Motor neuron (in vitro differentiated cells): ENCODE results near the gene PGS1. TPM values are rescaled to one million over a fixed set of nuclear protein-coding genes. Genes with fewer than 3 reads are reported as not detected.

Experiments
- ATAC-seq, 8 experiments: fragments of 200-7000 bp; cut with Tn5 transposase; replicated peaks in 6 of 8; 2 replicates each; pipeline ENCODE4 v1.8.0; 2021; ENCODE audit warnings: mild to moderate bottlenecking in 8 of 8, moderate library complexity in 8 of 8
- H3K27ac ChIP-seq, 2 donors: fragments of 250-450 bp; sonication (Bioruptor Pico); 2 replicates each; pipeline ENCODE4 v1.9.0; 2021; ENCODE audit warnings: antibody characterized with exemption in 2 of 2, mild to moderate bottlenecking in 2 of 2, moderate library complexity in 1 of 2
- H3K4me1 ChIP-seq, 2 donors: fragments of 250-450 bp; sonication (Bioruptor Pico); replicated peaks in 1 of 2; 2 replicates each; pipeline ENCODE4 v1.6.1; 2021; ENCODE audit warnings: antibody characterized with exemption in 2 of 2, mild to moderate bottlenecking in 2 of 2, moderate library complexity in 1 of 2
- H3K4me3 ChIP-seq, 5 donors: fragments of 250-450 bp; sonication (Bioruptor Pico); 2 replicates each; pipeline ENCODE4 v1.9.0; 2021; ENCODE audit warnings: antibody characterized with exemption in 5 of 5, mild to moderate bottlenecking in 5 of 5, moderate library complexity in 4 of 5
- WGBS, 10 experiments: fragments of 450-650 bp; shearing (Covaris generic); methylation state at CpG; one replicate each; pipeline ENCODE4 v1.0.0; 2022; 5-methylcytosine and 5-hydroxymethylcytosine counted together
- in situ Hi-C, 9 experiments: fragments of 400-800 bp; cut with MboI; loops; one replicate each; pipeline ENCODE4 v1.15.0; 2021; ENCODE audit warnings: low sequenced_read_pairs in 9 of 9, low pct_unique_long_range_greater_than_20kb in 2 of 9; ENCODE audit not compliant: unreplicated experiment in 9 of 9
- total RNA-seq, 8 experiments: library from RNA; unstranded; fragments of 300-600 nt; gene quantifications; 2 replicates each; pipeline versions ENCODE4 v1.2.3 to v1.2.4, GENCODE V29; 2022

The PGS1 gene
- total RNA-seq, 8 experiments from 2014 or later: 15.0 to 43.8 (median 22.0) TPM

- in situ Hi-C loops: no loop called here
- WGBS, 10 experiments: 80 to 100% (median 93%) methylated on average over 1 to 5 of the region's 12 CpGs; no CpG with 5 or more reads in 4 of the 10 experiments
- Histone ChIP-seq H3K4me3 (peak overlapping the region in 2 of 5 donors; percentile 58 to 75), H3K27ac (no peak overlapping the region), H3K4me1 (peaks cover 15 to 22% of the 10 kb centered on the region in 2 donors)
- ATAC-seq: no peak
Measured at GRCh38 chr17:78361225-78361701, 17.2 kb upstream of the PGS1 start.

- H3K27ac ChIP-seq: no peak overlapping the region
- ATAC-seq: no peak
- in situ Hi-C loops: no loop called here
- H3K4me3 ChIP-seq: no peak overlapping the region
- peaks cover 19 to 28% of the 10 kb centered on the region in 2 donors for H3K4me1 ChIP-seq
- 83 to 100% (median 97%) methylated on average over 1 to 5 of the region's 5 CpGs; no CpG with 5 or more reads in 2 of the 10 experiments for WGBS, 10 experiments
Measured at GRCh38 chr17:78362232-78362631, 16.2 kb upstream of the PGS1 start.

DNA sequence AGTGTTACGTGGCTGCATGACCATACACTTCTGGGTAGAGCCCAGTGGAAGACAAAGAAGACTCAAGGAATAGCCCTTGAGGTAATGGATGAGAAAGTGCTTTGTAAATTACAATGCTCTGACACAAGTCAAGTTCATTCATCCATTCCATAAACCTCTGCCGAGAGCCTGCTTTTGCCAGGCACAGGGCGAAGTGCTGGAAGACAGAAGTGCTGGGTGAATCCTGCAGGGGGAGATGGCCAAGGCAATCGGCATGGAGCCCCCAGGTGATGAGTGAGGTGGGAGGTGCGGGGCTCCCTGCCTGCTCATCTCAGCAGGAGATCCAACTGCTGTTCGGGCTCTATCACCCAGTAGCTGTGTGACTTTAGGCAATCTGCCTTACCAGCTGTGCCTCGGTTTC lies 15.8 kb upstream of the PGS1 start:
- no peak for ATAC-seq
- Histone ChIP-seq H3K4me3 (no peak overlapping the region), H3K4me1 (peaks cover 19 to 28% of the 10 kb centered on the region in 2 donors), H3K27ac (no peak overlapping the region)
- in situ Hi-C loops: no loop called here
- WGBS, 10 experiments: 35 to 100% (median 81%) methylated on average over 1 to 4 of the region's 7 CpGs; no CpG with 5 or more reads in 4 of the 10 experiments

DNA sequence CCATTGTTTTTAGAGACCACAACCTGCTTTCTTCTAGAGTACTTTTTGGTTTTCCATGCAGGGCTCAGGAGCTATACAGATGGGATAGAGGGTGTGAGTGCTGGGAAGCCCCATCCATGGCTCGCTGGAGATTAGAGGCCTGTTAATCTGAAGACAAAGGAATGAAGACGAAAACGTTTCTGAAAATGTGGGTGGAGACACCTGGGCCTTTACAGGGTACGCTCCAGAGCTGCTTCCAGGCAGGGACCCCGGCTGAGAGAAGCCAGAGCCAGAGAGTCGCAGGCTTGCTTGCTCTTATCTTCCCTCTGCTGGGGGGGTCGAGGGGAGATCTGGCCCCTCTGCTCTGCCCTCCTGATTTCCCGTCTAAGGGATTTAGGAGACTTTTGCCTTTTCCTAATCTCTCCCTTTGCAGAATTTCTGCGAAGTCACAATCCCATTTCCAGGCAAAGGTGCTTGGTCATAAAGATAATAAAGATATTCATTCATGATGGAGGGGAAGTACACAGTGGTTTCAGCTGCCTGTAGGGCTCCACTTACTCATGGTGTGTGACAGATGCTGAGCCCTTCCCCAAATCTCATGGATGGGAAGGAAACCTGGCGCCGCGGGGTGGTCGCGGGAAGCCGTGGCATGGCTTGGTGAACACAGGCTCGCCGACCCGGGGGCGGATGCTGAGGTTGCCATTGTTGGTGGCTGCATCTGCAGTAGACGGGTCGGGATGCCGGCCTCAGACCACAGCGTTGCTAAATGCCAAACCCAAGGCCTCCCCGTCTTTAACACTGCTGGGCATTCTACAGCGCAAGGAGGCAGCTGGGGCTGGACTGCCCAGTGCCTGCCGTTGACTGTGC lies 13.8 kb upstream of the PGS1 start:
- in situ Hi-C loops: no loop called here
- 0 to 100% (median 64%) methylated on average over 1 to 7 of the region's 26 CpGs; no CpG with 5 or more reads in 2 of the 10 experiments for WGBS, 10 experiments
- Histone ChIP-seq H3K4me3 (no peak overlapping the region), H3K4me1 (peaks cover 19 to 27% of the 10 kb centered on the region in 2 donors), H3K27ac (no peak overlapping the region)
- ATAC-seq: no peak

DNA sequence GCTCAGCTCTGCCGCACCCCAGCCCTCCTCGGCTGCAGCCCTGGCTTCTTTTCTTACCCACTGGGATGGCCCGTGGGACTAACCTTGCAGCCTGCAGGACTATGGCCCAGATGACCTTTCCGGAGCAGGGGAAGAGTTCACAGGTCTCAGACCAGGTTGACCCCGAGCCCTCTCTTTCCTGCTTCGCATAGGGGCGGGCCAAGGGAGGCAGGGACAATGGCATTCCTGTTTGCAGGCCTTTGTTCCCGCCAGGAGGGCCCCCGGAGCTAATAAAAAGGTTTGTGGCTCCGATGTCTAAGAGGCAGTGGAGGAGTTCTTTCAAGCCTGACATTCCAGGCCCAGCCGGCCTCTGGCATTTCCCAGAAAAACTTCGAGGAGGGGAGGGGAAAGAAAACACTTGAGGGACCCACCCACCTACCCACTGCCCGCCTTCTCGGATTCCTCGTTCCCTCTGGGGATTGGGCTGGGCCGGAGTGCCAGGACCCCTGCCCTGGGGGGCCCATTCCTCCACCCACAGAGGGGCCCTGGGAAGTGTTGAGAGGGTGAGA lies 12.8 kb upstream of the PGS1 start:
- Histone ChIP-seq H3K4me3 (no peak overlapping the region), H3K27ac (no peak overlapping the region), H3K4me1 (peaks cover 23 to 35% of the 10 kb centered on the region in 2 donors)
- peak in 7 of 8 experiments; percentile 13 to 57 (median 40) for ATAC-seq
- in situ Hi-C loops: no loop called here
- WGBS, 10 experiments: 0 to 100% (median 13%) methylated on average over 1 to 10 of the region's 16 CpGs; no CpG with 5 or more reads in 2 of the 10 experiments

DNA sequence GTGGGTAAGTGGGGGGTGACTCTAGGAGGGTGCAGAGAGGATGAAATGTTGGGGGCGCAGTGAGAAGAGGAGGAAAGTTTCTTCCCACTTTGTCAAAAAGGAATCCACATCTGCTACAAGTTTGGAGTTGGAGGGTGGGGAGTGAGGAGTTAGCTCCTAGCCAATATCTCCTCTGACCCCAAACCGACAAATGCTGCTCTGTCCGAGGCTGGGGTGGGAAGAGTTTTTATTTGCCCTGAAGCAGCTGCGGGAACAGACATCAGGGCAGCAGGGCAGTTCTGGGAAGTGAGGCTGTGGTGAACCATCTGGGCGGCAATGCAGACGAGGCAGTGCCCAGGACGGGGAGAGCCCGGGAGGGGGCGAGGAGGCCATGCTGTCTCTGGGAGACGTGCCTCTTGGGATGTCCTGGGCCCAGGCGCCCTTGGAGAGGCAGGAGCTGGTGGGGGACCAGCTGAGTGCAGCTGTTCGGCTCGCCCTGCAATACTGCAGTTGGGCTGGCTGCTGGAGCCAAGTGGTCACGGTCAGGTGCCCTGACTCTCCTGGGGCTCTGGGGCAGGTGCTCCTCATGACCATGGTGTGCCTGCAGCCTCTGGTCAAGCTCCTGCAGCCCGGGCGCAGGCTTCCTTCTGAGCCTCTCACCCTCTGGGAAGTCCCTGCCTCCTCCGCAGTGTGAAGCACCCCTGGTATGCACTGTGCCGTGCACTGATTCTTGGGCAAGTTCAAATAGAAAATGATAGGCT lies 12.2 kb upstream of the PGS1 start:
- peaks cover 23 to 33% of the 10 kb centered on the region in 2 donors for H3K4me1 ChIP-seq
- no peak overlapping the region for H3K27ac ChIP-seq
- in situ Hi-C loops: no loop called here
- H3K4me3 ChIP-seq: no peak overlapping the region
- peak; percentile 16 to 55 (median 42) for ATAC-seq
- WGBS, 10 experiments: 20 to 83% methylated on average over 2 to 7 of the region's 18 CpGs; no CpG with 5 or more reads in 8 of the 10 experiments

DNA sequence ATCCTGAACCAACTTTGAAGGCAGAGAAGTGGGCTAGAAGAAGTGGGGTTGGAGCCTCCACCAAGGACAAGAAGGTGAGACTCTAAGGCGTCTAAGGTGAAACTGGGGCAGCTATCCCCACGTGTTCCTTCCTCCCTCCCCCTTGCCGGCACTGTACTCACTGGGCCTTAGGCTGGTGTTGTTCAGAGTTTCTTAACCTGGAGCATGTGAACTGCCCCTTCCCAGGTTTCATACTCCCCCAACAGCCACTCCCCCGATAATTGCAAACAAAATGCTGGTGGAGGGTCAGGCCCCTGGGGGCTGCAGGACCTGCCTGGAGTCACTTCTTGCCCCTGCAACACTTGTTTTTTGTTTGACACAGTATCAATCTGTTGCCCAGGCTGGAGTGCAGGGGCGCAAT lies 11.3 kb upstream of the PGS1 start:
- WGBS, 10 experiments: 0 to 100% (median 88%) methylated on average over 1 to 2 of the region's 5 CpGs; no CpG with 5 or more reads in 3 of the 10 experiments
- H3K4me1 ChIP-seq: peaks cover 23 to 33% of the 10 kb centered on the region in 2 donors
- no peak for ATAC-seq
- no peak overlapping the region for H3K27ac ChIP-seq
- in situ Hi-C loops: no loop called here
- no peak overlapping the region for H3K4me3 ChIP-seq

DNA sequence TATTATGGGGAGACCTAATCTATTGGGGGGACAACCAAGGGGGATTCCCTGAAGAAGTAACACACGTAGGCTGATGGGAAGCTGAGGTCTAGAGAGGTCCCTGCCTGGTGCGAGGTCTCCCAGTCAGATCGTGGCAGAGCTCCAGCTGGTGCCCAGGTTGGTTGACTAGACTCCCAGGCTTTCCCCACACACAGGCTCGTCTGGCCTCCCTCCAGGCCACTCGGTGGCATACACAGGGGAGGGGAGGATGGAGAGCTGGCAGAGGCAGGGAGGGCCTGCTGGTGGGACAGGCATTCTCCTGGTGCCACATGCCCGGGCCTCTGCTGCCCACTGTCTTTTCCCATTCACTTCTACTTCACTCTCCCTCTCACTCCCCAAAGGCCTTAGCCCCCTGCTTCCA lies 10.1 kb upstream of the PGS1 start:
- no peak overlapping the region for H3K4me3 ChIP-seq
- in situ Hi-C loops: no loop called here
- peaks cover 23 to 33% of the 10 kb centered on the region in 2 donors for H3K4me1 ChIP-seq
- no peak for ATAC-seq
- H3K27ac ChIP-seq: no peak overlapping the region
- WGBS, 10 experiments: 0 to 100% (median 80%) methylated on average over 1 to 2 of the region's 6 CpGs; no CpG with 5 or more reads in 7 of the 10 experiments

DNA sequence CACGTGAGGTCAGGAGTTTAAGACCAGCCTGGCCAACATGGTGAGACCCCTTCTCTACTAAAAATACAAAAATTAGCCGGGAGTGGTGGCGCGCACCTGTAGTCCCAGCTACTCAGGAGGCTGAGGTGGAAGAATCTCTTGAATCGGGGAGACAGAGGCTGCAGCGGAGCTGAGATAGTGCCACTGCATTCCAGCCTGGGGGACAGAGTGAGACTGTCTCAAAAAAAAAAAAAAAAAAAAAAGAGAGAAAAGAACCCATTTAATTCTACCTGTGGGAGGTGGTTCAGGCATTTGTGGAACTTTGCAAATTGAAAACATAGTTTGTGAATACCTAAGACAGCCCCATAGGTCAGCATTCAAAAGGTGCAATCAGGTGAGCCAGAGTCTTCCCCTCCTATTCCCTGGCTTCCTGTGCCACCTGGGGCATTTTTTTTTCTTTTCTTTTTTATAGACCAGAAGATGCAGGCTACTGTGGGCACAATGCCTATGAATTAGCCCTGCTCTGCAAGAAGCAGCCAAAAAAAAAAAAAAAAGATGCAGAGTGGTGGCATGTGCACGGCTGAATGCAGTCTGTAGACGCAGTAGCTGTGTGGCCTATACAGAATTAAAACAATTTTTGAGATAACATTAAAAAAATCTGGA lies 9.5 kb upstream of the PGS1 start:
- no peak overlapping the region for H3K4me3 ChIP-seq
- WGBS, 10 experiments: 70 to 100% (median 93%) methylated on average over 1 to 8 of the region's 8 CpGs; no CpG with 5 or more reads in 1 of the 10 experiments
- peaks cover 23 to 33% of the 10 kb centered on the region in 2 donors for H3K4me1 ChIP-seq
- H3K27ac ChIP-seq: no peak overlapping the region
- ATAC-seq: no peak
- in situ Hi-C loops: no loop called here

- Histone ChIP-seq H3K4me3 (no peak overlapping the region), H3K27ac (no peak overlapping the region), H3K4me1 (peaks cover 27 to 39% of the 10 kb centered on the region in 2 donors)
- in situ Hi-C loops: no loop called here
- no peak for ATAC-seq
- 24 to 80% (median 32%) methylated on average over 1 to 11 of the region's 13 CpGs; no CpG with 5 or more reads in 4 of the 10 experiments for WGBS, 10 experiments
Measured at GRCh38 chr17:78369791-78370381, 8.6 kb upstream of the PGS1 start.

GRCh38 chr17:78371056-78371455 lies 7.4 kb upstream of the PGS1 start:
- Histone ChIP-seq H3K4me3 (no peak overlapping the region), H3K4me1 (peaks cover 17 to 29% of the 10 kb centered on the region in 2 donors), H3K27ac (no peak overlapping the region)
- no peak for ATAC-seq
- 38 to 100% (median 93%) methylated on average over 1 to 6 of the region's 7 CpGs; no CpG with 5 or more reads in 1 of the 10 experiments for WGBS, 10 experiments
- in situ Hi-C loops: no loop called here

- Histone ChIP-seq H3K4me1 (peaks cover 9 to 19% of the 10 kb centered on the region in 2 donors), H3K27ac (no peak overlapping the region), H3K4me3 (no peak overlapping the region)
- peak in 2 of 8 experiments; percentile 51 to 59 for ATAC-seq
- in situ Hi-C loops: no loop called here
- WGBS, 10 experiments: 17 to 100% (median 60%) methylated on average over 1 to 5 of the region's 5 CpGs; no CpG with 5 or more reads in 3 of the 10 experiments
Measured at GRCh38 chr17:78372841-78373240, 5.6 kb upstream of the PGS1 start.
